GM18507 (cell line): ENCODE results near the gene CD93.

Experiments used
- DNase-seq: peaks from one replicate; pipeline ENCODE4 v3.0.0; 2011; ENCODE audit warnings: low read depth; ENCODE audit not compliant: insufficient read length; ENCODE audit errors: extremely low spot score
- FAIRE-seq: peaks from 2 replicates; lab custom pipeline; 2011; peaks lifted over from hg19 to GRCh38; lab: Jason Lieb, UNC

Gene CD93

GRCh38 chr20:23047001-23047737 lies 39.0 kb downstream of the CD93 start:
- FAIRE-seq (no peak), DNase-seq (no peak)

DNA sequence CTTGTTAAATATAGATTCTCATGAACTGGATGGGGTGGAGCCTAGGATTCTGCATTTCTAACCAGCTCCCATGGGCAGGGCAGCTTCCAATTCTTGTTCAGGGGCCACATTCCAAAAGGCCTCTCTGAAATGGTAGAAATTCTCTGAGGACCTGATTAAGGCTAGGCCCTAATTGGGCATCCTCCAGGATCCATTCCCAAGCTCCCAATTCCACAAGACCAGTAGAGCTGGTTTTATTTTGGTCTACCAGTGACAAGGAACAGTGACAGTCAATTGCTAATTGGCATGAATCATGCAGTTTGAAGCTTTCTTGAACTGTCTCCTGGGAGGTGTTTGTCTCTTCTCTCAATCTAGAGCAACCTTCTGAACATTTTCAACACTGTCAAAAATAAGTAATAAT lies 39.7 kb downstream of the CD93 start:
- DNase-seq = no peak
- no peak for FAIRE-seq

DNA sequence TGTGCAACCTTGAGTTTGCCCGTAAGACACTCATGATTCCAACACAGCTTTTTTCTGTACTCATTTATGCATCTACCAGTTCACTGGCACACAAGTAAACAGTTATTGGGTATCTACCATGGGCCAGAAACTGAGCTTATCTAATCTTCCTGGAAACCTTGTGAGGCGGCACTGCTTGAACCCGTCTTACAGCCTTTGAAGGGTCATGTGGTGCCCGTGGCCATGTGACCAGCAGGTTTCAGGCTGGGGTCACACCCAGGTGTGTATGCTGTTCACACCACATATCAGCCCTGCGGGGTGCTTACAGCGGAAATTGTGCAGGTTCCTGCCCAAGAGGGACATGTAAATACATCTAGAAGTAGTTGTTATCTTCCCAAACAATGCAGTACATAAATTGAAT lies 42.7 kb downstream of the CD93 start:
- no peak for FAIRE-seq

GRCh38 chr20:23042270-23042669 lies 43.9 kb downstream of the CD93 start:
- FAIRE-seq = no peak
- no peak for DNase-seq

More for the DNA sequence above, 42.7 kb downstream of the CD93 start:
- DNase-seq = no peak

- DNase-seq (no peak), FAIRE-seq (no peak)
These were observed 46.1 kb downstream of the CD93 start for GRCh38 chr20:23039885-23040508.

DNA sequence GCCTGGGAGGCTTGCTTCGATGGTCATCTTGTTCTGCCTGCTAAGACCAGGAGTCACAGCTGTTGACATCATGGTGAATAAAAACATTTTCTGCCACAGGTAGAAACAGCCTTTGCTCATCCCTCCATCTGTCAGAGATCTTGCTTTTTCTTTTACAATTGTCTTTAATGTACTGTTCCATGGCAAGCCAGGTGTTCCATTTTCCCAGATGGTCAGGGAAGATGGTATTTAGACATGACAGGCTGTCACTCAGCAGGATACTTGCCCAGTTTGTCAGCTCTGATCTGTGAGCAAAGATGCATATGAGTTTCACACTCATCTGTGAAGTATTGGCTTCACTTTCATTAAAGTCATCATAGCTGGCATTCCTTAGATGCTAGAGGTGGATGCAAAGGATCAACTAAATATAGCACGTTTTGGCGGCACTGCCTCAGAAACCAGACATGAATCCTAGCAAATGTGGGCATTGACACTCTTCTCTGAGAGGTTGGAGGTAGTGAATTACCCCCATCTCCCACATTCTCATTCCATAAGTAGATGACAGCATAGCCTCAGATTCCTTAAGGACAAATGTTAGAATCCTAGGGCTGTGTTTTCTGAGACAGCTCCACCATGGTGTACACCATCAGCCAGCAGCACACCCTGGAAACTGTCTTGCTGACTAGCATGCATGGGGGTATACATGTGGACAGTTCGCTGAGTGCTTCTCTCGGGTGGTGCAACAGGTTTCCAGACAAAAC lies 46.8 kb downstream of the CD93 start:
- DNase-seq = no peak
- no peak for FAIRE-seq

GRCh38 chr20:23037017-23037481 lies 49.1 kb downstream of the CD93 start:
- FAIRE-seq (no peak), DNase-seq (no peak)

GRCh38 chr20:23036371-23036770 lies 49.8 kb downstream of the CD93 start:
- no peak for FAIRE-seq
- DNase-seq = no peak

GRCh38 chr20:23035731-23036130 lies 50.4 kb downstream of the CD93 start:
- DNase-seq (no peak), FAIRE-seq (no peak)

GRCh38 chr20:23034721-23035671 lies 51.1 kb downstream of the CD93 start, which contains the start of gene SSTR4:
Gene SSTR4, plus strand, starts transcription at chr20:23035312. Its CDS starts 172 bp downstream, at chr20:23035484.
- FAIRE-seq (no peak), DNase-seq (no peak)

GRCh38 chr20:23033918-23034317 lies 52.2 kb downstream of the CD93 start:
- DNase-seq (no peak), FAIRE-seq (no peak)

GRCh38 chr20:23032750-23033078 lies 53.4 kb downstream of the CD93 start:
- DNase-seq = no peak

DNA sequence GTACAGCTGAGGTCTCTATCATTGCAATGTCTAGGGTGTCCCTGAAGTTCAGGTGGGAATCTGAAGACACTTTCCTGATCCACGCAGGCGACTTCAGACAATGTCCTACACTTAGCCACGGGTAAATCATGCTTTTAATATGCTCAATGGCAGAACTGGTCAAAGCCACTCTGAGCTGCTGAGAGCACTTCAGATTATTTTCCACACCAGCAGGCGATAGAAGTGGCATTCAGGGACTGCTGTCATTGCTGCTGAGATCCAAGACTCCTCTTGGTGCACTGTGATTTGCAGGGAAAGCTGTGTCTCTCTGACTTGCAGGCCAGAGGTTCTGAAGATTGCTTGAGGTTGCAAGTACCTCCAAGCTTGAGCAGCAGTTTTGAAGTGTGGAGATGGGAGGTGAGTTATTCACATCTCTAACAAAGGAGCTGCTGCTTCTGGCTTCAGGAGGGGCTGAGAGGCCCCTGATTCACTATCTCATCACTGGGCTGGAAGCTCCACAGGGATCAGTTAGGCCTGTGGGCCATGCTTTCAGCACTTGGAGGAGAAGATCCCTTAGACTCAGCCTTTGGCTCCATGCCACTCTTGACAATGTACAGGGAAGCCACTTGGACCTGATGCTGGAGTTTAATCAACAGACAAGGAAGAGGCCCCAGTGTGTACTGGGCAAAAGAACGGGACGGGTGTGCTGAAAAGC lies 53.9 kb downstream of the CD93 start:
- DNase-seq (no peak), FAIRE-seq (no peak)

More at GRCh38 chr20:23032750-23033078, 53.4 kb downstream of the CD93 start:
- no peak for FAIRE-seq

- DNase-seq = no peak
- FAIRE-seq = no peak
These were observed 54.8 kb downstream of the CD93 start for GRCh38 chr20:23031346-23031745.
